Coronary artery (tissue), 2 donors: ENCODE measurements around the gene ENTREP3.
"Not testable (repeated sequence)": the region's sequence is repeated elsewhere in the genome, so short reads cannot be mapped to it uniquely, and the experiment has no call there.

Experiments
- DNase-seq: peaks from one replicate; pipeline ENCODE4 v3.0.0-alpha.2; 2017; ENCODE audit warnings: low spot score
- H3K27ac ChIP-seq, 2 donors: fragments of 200-600 bp; sonication (generic); one replicate each; pipeline ENCODE4 v1.5.1; 2016 to 2019
- H3K4me3 ChIP-seq: fragments of 200-600 bp; sonication (generic); 2 replicates; pipeline ENCODE4 v1.5.1; 2016; ENCODE audit warnings: mild to moderate bottlenecking, moderate library complexity
- TF ChIP-seq, protein P1 (sequence below): fragments of 200-600 bp; sonication (generic); IDR thresholded peaks from one replicate; pipeline ENCODE4 v1.5.1; 2019; ENCODE audit warnings: antibody characterized with exemption

ENTREP3 gene

DNA sequence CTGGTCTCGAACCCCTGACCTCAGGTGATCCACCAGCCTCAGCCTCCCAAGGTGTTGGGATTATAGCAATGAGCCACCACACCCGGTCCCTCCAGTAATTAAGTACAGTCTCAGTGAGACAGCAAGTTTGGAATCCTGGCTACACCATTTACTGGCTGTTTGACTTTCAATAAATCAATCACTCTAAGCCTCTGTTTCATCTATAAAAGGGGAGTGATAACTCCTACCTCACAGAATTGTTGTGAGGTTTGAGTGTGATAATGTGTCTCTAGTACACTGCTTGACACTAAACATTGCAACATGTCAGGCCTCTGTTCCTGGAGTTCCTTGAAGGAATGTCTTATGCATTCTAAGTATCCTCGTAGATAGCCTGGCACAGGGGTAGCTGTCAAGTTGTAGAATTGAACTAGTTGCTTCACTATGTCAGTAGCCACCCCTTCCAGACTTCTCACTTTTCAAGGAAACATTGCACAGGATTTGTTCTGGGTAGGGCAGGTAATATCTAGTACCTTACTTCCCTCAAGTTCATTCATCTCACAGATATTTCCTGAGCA, 12.4 kb downstream of the ENTREP3 start:
- no peak for DNase-seq
- H3K4me3 ChIP-seq: peak overlapping the region; percentile 67
- TF ChIP-seq, protein P1, sequence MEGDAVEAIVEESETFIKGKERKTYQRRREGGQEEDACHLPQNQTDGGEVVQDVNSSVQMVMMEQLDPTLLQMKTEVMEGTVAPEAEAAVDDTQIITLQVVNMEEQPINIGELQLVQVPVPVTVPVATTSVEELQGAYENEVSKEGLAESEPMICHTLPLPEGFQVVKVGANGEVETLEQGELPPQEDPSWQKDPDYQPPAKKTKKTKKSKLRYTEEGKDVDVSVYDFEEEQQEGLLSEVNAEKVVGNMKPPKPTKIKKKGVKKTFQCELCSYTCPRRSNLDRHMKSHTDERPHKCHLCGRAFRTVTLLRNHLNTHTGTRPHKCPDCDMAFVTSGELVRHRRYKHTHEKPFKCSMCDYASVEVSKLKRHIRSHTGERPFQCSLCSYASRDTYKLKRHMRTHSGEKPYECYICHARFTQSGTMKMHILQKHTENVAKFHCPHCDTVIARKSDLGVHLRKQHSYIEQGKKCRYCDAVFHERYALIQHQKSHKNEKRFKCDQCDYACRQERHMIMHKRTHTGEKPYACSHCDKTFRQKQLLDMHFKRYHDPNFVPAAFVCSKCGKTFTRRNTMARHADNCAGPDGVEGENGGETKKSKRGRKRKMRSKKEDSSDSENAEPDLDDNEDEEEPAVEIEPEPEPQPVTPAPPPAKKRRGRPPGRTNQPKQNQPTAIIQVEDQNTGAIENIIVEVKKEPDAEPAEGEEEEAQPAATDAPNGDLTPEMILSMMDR: no peak
- peak overlapping the region; percentile 88 to 91 for H3K27ac ChIP-seq

DNA sequence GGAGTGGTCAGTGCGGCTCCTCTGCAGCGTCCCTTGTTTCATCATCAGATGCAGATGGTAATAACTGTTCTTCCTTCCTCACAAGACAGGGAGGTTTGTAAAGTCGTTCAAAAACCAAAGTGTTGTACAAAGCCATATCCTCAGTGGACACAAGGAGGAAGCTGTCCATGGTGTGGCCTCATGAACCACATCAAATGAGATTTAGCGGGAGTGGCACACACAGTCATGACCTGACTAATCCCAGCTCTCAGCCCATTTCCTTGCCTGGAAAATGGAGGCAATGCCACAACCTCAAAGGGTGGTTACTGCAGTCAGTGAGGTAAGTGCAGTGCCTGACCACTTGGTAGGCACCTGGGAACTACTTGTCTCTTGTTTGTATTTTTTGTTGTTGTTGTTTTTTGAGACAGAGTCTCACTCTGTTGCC, 13.4 kb downstream of the ENTREP3 start:
- TF ChIP-seq, protein P1: no peak
- H3K4me3 ChIP-seq: no peak overlapping the region
- H3K27ac ChIP-seq: peak overlapping the region in 1 of 2 donors; percentile 50
- no peak for DNase-seq

DNA sequence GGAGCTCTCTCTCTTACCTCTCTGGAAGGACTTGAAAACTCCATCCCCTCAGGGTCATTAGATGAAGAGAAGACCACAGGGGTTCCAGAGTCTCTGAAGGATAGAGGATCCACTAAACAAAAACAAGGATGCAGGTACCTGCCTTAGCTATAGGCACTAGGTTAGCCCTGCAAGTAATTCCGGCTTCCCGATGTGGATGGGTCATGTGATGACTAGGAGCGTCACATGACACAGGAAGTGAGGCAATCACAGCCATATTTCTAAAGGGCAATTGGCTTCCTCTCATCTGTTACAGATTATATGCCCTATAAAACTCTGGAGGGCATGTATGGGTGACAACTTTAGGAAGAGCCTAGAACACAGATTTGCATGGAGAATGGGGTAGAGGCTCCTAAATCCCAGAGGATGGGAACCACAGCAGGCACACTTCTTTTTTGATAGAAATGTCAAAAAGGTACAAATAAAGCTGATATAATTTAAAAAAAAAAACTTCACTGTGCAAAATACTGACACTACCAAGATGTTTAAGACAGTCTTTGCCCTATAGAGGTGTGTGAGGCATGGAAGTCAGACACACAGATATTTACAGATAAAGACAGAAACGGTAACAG, 14.1 kb downstream of the ENTREP3 start:
- H3K27ac ChIP-seq: peak overlapping the region in 1 of 2 donors; percentile 50
- DNase-seq: peak; percentile 79
- peak overlapping the region; percentile 55 for H3K4me3 ChIP-seq
- TF ChIP-seq, protein P1: no peak

DNA sequence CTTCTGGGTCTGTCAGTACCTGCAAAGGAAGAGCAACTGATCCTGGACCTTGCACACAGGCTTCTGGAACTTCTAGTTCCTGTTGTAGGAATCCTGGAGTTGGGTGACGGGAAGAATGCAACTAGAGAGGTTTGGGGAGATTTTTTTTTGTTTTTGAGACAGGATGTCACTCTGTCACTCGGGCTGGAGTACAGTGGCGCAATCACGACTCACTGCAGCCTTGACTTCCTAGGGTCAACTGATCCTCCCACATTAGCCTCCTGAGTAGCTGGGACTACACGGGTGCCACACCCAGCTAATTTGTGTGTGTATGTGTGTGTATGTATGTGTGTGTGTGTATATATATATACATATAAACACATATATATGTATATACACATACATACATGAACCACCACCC, 18.8 kb downstream of the ENTREP3 start:
- no peak for DNase-seq
- Histone ChIP-seq H3K4me3 (no peak overlapping the region), H3K27ac (no peak overlapping the region)
- TF ChIP-seq, protein P1: no peak

DNA sequence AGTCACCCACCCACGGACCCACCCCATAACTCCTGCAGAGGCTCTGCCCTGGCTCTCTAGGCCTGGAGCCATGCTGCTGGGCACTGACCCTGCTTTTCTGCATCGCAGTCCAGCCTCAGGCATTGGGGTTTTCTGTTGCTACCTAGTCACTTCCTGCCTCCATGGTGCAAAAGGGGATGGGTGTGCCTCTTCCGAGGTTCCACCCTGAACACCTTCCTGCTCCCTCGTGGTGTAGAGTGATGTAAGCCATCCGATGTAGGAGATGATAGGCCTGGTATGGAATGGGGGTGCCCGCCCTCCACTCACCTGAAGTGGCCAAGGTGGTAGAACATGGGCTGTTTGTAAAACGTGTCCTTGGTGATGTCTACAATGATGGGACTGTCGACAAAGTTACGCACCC, 19.9 kb downstream of the ENTREP3 start:
- H3K4me3 ChIP-seq, H3K27ac ChIP-seq, DNase-seq: not testable (repeated sequence)

DNA sequence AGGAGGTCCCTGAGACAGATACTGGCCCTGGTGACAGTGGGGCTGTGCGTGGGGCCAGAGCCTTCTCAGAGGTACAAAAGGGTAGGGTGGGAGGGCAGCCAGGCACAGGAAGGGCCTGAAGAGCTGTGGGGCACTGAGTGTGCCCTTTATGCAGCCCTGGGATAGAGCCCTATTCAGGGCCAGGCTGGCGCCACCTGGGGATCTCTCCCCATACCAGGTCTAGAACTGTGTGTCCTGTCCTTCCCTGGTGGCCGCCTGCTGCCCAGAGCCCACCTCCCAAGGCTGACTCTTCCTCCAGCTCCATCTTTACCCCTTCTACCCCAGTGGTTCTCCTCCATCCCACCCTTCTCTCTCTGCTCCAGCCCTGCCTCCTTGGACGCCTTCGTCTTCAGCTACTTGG, 21.8 kb downstream of the ENTREP3 start:
- DNase-seq, H3K27ac ChIP-seq, H3K4me3 ChIP-seq: not testable (repeated sequence)

DNA sequence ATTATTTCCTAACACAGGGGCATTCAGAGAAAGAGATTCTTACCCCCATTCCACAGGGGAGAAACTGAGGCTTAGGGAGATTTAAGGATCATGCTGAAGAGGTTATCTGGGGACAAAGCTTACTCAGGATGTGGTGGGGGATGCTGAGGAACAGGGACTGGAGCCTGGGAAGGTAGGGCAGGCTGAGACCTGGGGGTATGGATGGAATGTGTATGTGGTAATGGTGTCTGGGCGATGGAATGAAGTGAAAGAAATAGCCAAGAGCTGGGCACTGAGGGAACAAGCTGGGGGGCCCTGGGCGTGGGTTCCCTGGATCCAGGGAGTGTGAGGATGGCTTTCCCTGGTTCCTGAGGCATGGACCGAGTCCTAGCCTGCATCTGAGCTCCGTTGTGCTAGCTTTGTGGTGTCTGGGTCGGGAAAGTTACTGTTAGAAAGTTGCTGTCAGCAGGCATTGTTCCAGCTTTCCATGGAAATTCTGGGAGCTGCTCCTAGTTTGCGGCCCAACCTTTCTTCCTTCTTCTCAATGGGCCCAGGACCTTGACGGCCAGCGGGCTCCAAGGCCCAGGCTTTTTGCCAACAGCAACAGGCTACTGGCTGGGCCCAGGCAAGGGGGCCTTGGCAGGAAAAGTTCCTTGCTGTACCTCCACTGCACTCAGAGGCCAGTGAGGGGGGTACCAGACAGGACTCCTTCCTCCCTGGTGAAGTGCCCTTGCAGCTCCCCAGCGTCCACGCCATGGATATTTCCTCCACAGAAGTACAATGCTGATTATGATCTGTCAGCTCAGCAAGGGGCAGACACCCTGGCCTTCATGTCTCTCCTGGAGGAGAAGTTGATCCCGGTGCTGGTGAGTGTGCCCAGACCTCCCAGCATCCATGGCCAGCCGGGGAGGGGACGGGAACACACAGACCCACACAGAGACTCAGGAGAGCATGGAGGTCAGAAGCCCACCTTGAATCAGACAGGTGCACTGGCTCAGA, 23.0 kb downstream of the ENTREP3 start:
- not testable (repeated sequence) for H3K4me3 ChIP-seq, DNase-seq
- H3K27ac ChIP-seq: peak overlapping the region; percentile 21 to 84

DNA sequence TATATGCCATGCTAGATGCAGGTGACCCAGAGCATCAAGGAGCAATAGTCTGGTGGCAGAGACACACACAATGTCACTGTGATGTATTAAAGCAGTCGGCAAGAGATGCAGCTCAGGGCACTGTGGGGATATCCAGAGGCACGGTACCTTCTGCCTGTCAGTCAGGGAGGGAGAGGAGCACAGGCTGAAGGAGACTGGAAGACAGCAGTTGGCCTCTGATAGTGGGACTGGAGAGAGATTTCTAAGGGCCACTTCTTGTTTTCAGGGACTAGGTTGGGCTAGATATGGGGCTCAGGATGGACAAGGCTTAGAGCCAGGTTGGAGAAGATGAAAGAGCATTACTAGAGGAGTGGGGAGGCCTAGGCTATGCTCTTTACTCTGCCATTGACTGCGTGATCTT, 24.0 kb downstream of the ENTREP3 start:
- H3K27ac ChIP-seq: peak overlapping the region in 1 of 2 donors; percentile 84
- H3K4me3 ChIP-seq, DNase-seq: not testable (repeated sequence)

DNA sequence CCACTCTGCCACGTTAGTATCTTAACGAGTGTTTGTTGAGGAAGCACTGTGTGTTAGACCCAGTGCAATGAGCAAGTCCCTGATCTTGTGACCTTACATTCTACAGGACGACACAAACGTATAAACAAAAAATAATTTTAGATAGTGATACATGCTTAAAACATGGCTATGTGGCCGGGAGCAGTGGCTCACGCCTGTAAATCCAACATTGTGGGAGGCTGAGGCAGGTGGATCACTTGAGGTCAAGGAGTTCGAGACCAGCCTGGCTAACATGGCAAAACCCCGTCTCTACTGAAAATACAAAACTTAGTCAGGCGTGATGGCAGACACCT, 27.2 kb downstream of the ENTREP3 start:
- TF ChIP-seq, protein P1: no peak
- DNase-seq: no peak
- H3K4me3 ChIP-seq: peak overlapping the region; percentile 73
- H3K27ac ChIP-seq: peak overlapping the region; percentile 60 to 89
